Measurements from ENCODE around the gene NEAT1.

The NEAT1 gene

GRCh38 chr11:65437436-65438227 is 15.0 kb downstream of the NEAT1 start:
- TF ChIP-seq CTCF (IDR thresholded peaks at IDR 0.05; ENCODE audit: low read depth, low read length) = no peak
- TF ChIP-seq POLR2A (IDR thresholded peaks at IDR 0.05; ENCODE audit: extremely low read depth, insufficient read length) = no peak
- TF ChIP-seq MYC (IDR thresholded peaks at IDR 0.05; ENCODE audit: low read depth, low read length) = no peak
- TF ChIP-seq, protein P1, sequence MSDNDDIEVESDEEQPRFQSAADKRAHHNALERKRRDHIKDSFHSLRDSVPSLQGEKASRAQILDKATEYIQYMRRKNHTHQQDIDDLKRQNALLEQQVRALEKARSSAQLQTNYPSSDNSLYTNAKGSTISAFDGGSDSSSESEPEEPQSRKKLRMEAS (IDR thresholded peaks at IDR 0.05; ENCODE audit: low read depth, low read length) = no peak
- H3K4me3 ChIP-seq (ENCODE audit: low read depth, low read length) = no peak overlapping the region

GRCh38 chr11:65438257-65439151 is 15.9 kb downstream of the NEAT1 start:
- DNase-seq (ENCODE audit: low read depth) = no peak
- TF ChIP-seq MYC (IDR thresholded peaks at IDR 0.05; ENCODE audit: low read depth, low read length) (no peak), POLR2A (IDR thresholded peaks at IDR 0.05; ENCODE audit: extremely low read depth, insufficient read length) (no peak), CTCF (IDR thresholded peaks at IDR 0.05; ENCODE audit: low read depth, low read length) (no peak)
- TF ChIP-seq, protein P1 (IDR thresholded peaks at IDR 0.05; ENCODE audit: low read depth, low read length) = no peak
- no peak overlapping the region for H3K4me3 ChIP-seq (ENCODE audit: low read depth, low read length)

More at GRCh38 chr11:65437436-65438227, 15.0 kb downstream of the NEAT1 start:
- DNase-seq (ENCODE audit: low read depth) = no peak

DNA sequence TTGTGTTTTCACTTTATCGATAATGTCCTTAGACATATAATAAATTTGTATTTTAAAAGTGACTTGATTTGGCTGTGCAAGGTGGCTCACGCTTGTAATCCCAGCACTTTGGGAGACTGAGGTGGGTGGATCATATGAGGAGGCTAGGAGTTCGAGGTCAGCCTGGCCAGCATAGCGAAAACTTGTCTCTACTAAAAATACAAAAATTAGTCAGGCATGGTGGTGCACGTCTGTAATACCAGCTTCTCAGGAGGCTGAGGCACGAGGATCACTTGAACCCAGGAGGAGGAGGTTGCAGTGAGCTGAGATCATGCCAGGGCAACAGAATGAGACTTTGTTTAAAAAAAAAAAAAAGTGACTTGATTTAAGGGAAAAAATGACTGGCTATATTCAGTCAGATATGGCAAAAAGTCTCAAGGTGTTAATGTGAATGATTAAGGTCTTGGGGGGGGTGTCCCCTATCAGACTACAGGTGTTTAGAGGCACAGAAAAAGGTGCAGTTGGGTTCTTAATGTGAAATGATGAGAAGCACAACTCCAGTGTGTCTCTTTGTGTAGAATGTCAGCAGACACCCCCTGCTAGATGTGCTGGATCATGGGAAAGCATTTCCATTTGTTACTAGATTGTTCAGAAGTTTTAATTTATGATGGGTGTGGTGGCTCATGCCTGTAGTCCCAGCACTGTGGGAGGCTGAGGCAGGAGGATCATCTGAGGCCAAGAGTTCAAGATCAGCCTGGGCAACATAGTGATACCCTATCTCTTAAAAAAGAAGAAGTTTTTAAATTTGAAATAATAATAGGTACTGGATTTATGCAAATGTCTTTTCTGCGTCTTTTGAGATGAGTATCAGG is 17.0 kb downstream of the NEAT1 start:
- DNase-seq (ENCODE audit: low read depth) = no peak
- TF ChIP-seq MYC (IDR thresholded peaks at IDR 0.05; ENCODE audit: low read depth, low read length) (no peak), CTCF (IDR thresholded peaks at IDR 0.05; ENCODE audit: low read depth, low read length) (no peak), POLR2A (IDR thresholded peaks at IDR 0.05; ENCODE audit: extremely low read depth, insufficient read length) (no peak)
- TF ChIP-seq, protein P1 (IDR thresholded peaks at IDR 0.05; ENCODE audit: low read depth, low read length) = no peak
- no peak overlapping the region for H3K4me3 ChIP-seq (ENCODE audit: low read depth, low read length)

- no peak for DNase-seq (ENCODE audit: low read depth)
Observed at GRCh38 chr11:65440831-65441499, 18.4 kb downstream of the NEAT1 start.

GRCh38 chr11:65442842-65443331 is 20.3 kb downstream of the NEAT1 start:
- no peak overlapping the region for H3K4me3 ChIP-seq (ENCODE audit: low read depth, low read length)
- no peak for DNase-seq (ENCODE audit: low read depth)
- TF ChIP-seq POLR2A (IDR thresholded peaks at IDR 0.05; ENCODE audit: extremely low read depth, insufficient read length) (no peak), MYC (IDR thresholded peaks at IDR 0.05; ENCODE audit: low read depth, low read length) (no peak), CTCF (IDR thresholded peaks at IDR 0.05; ENCODE audit: low read depth, low read length) (no peak)
- TF ChIP-seq, protein P1 (IDR thresholded peaks at IDR 0.05; ENCODE audit: low read depth, low read length) = no peak

More at GRCh38 chr11:65440831-65441499, 18.4 kb downstream of the NEAT1 start:
- no peak overlapping the region for H3K4me3 ChIP-seq (ENCODE audit: low read depth, low read length)
- TF ChIP-seq POLR2A (IDR thresholded peaks at IDR 0.05; ENCODE audit: extremely low read depth, insufficient read length) = no peak

Measured in NB4 (cell line).